ENCODE measurements around the gene ZAP70.

ZAP70 gene

GRCh38 chr2:97738179-97739019, 25.0 kb downstream of the ZAP70 start:
- Histone ChIP-seq H4K8ac (ENCODE audit: low read depth, low read length) (no peak overlapping the region), H2BK15ac (replicated peaks; ENCODE audit: low read depth) (no peak overlapping the region)
- no CpG with 5 or more reads among the region's 9 CpGs for WGBS (ENCODE audit: extremely low coverage, insufficient coverage, low lambda C conversion rate)

GRCh38 chr2:97739020-97739892, 25.9 kb downstream of the ZAP70 start:
- Histone ChIP-seq H4K5ac (ENCODE audit: low read length) (no peak overlapping the region), H3K9ac (ENCODE audit: low read length) (no peak overlapping the region), H4K8ac (ENCODE audit: low read depth, low read length) (no peak overlapping the region), H3K4me3 (ENCODE audit: low read length) (no peak overlapping the region), H2BK15ac (replicated peaks; ENCODE audit: low read depth) (no peak overlapping the region), H2AK5ac (ENCODE audit: low read length) (no peak overlapping the region), H3K18ac (ENCODE audit: low read length) (no peak overlapping the region), H3K27ac (ENCODE audit: low read depth, low read length) (no peak overlapping the region), H3K4ac (ENCODE audit: low read depth, low read length) (no peak overlapping the region), H3K4me2 (ENCODE audit: low read length) (no peak overlapping the region), H3K36me3 (ENCODE audit: control insufficient read depth, insufficient read depth, low read length) (no peaks in the 10 kb centered on the region), H3K79me1 (ENCODE audit: low read length) (no peaks in the 10 kb centered on the region), H3K27me3 (ENCODE audit: insufficient read depth, low read length, poor library complexity) (no peaks in the 10 kb centered on the region), H2BK5ac (ENCODE audit: low read length) (no peak overlapping the region), H3K4me1 (ENCODE audit: control insufficient read depth, low read depth, low read length) (peaks cover 2% of the 10 kb centered on the region), H3K79me2 (ENCODE audit: control insufficient read depth, insufficient read depth, low read length) (no peaks in the 10 kb centered on the region), H2BK120ac (ENCODE audit: low read depth, low read length) (no peak overlapping the region), H3K23ac (ENCODE audit: low read length) (no peak overlapping the region), H3K56ac (ENCODE audit: low read length) (no peak overlapping the region)
- WGBS (ENCODE audit: extremely low coverage, insufficient coverage, low lambda C conversion rate): no CpG with 5 or more reads among the region's 23 CpGs
- no peak for DNase-seq

More at GRCh38 chr2:97738179-97739019, 25.0 kb downstream of the ZAP70 start:
- Histone ChIP-seq H3K27ac (ENCODE audit: low read depth, low read length) (no peak overlapping the region), H3K18ac (ENCODE audit: low read length) (no peak overlapping the region), H2BK120ac (ENCODE audit: low read depth, low read length) (no peak overlapping the region), H2BK5ac (ENCODE audit: low read length) (no peak overlapping the region), H3K79me1 (ENCODE audit: low read length) (no peaks in the 10 kb centered on the region), H3K56ac (ENCODE audit: low read length) (no peak overlapping the region), H3K79me2 (ENCODE audit: control insufficient read depth, insufficient read depth, low read length) (no peaks in the 10 kb centered on the region), H2AK5ac (ENCODE audit: low read length) (no peak overlapping the region), H3K4me1 (ENCODE audit: control insufficient read depth, low read depth, low read length) (peaks cover 2% of the 10 kb centered on the region), H3K36me3 (ENCODE audit: control insufficient read depth, insufficient read depth, low read length) (no peaks in the 10 kb centered on the region), H3K4me2 (ENCODE audit: low read length) (no peak overlapping the region), H3K23ac (ENCODE audit: low read length) (no peak overlapping the region), H3K9ac (ENCODE audit: low read length) (no peak overlapping the region), H3K27me3 (ENCODE audit: insufficient read depth, low read length, poor library complexity) (no peaks in the 10 kb centered on the region), H4K5ac (ENCODE audit: low read length) (no peak overlapping the region), H3K4ac (ENCODE audit: low read depth, low read length) (no peak overlapping the region), H3K4me3 (ENCODE audit: low read length) (no peak overlapping the region)
- no peak for DNase-seq

GRCh38 chr2:97739893-97740245, 26.5 kb downstream of the ZAP70 start:
- Histone ChIP-seq H4K8ac (ENCODE audit: low read depth, low read length) (no peak overlapping the region), H3K4me2 (ENCODE audit: low read length) (no peak overlapping the region), H3K79me2 (ENCODE audit: control insufficient read depth, insufficient read depth, low read length) (no peaks in the 10 kb centered on the region), H3K79me1 (ENCODE audit: low read length) (no peaks in the 10 kb centered on the region), H3K9ac (ENCODE audit: low read length) (no peak overlapping the region), H2BK15ac (replicated peaks; ENCODE audit: low read depth) (no peak overlapping the region), H3K4ac (ENCODE audit: low read depth, low read length) (no peak overlapping the region), H3K27me3 (ENCODE audit: insufficient read depth, low read length, poor library complexity) (no peaks in the 10 kb centered on the region), H3K23ac (ENCODE audit: low read length) (no peak overlapping the region), H3K27ac (ENCODE audit: low read depth, low read length) (no peak overlapping the region), H2BK120ac (ENCODE audit: low read depth, low read length) (no peak overlapping the region), H2BK5ac (ENCODE audit: low read length) (no peak overlapping the region), H3K56ac (ENCODE audit: low read length) (no peak overlapping the region), H3K18ac (ENCODE audit: low read length) (no peak overlapping the region), H3K4me3 (ENCODE audit: low read length) (no peak overlapping the region), H2AK5ac (ENCODE audit: low read length) (no peak overlapping the region), H3K36me3 (ENCODE audit: control insufficient read depth, insufficient read depth, low read length) (no peaks in the 10 kb centered on the region), H3K4me1 (ENCODE audit: control insufficient read depth, low read depth, low read length) (peaks cover 2% of the 10 kb centered on the region), H4K5ac (ENCODE audit: low read length) (no peak overlapping the region)
- no CpG with 5 or more reads among the region's 5 CpGs for WGBS (ENCODE audit: extremely low coverage, insufficient coverage, low lambda C conversion rate)
- no peak for DNase-seq

- Histone ChIP-seq H2BK120ac (ENCODE audit: low read depth, low read length) (no peak overlapping the region), H3K56ac (ENCODE audit: low read length) (no peak overlapping the region), H3K9ac (ENCODE audit: low read length) (no peak overlapping the region), H3K79me2 (ENCODE audit: control insufficient read depth, insufficient read depth, low read length) (no peaks in the 10 kb centered on the region), H3K4me3 (ENCODE audit: low read length) (no peak overlapping the region), H3K27ac (ENCODE audit: low read depth, low read length) (no peak overlapping the region), H4K5ac (ENCODE audit: low read length) (no peak overlapping the region), H3K23ac (ENCODE audit: low read length) (no peak overlapping the region), H3K4me1 (ENCODE audit: control insufficient read depth, low read depth, low read length) (peaks cover 2% of the 10 kb centered on the region), H2BK5ac (ENCODE audit: low read length) (no peak overlapping the region), H3K4me2 (ENCODE audit: low read length) (no peak overlapping the region), H3K4ac (ENCODE audit: low read depth, low read length) (no peak overlapping the region), H4K8ac (ENCODE audit: low read depth, low read length) (no peak overlapping the region), H3K18ac (ENCODE audit: low read length) (no peak overlapping the region), H3K27me3 (ENCODE audit: insufficient read depth, low read length, poor library complexity) (no peaks in the 10 kb centered on the region), H3K36me3 (ENCODE audit: control insufficient read depth, insufficient read depth, low read length) (no peaks in the 10 kb centered on the region), H2AK5ac (ENCODE audit: low read length) (no peak overlapping the region), H3K79me1 (ENCODE audit: low read length) (no peaks in the 10 kb centered on the region), H2BK15ac (replicated peaks; ENCODE audit: low read depth) (no peak overlapping the region)
- no CpG with 5 or more reads among the region's 19 CpGs for WGBS (ENCODE audit: extremely low coverage, insufficient coverage, low lambda C conversion rate)
- peak; percentile 79 for DNase-seq
Measured at GRCh38 chr2:97740590-97741182, 27.3 kb downstream of the ZAP70 start.

GRCh38 chr2:97741251-97741650, 27.9 kb downstream of the ZAP70 start:
- Histone ChIP-seq H3K27me3 (ENCODE audit: insufficient read depth, low read length, poor library complexity) (no peaks in the 10 kb centered on the region), H2BK15ac (replicated peaks; ENCODE audit: low read depth) (no peak overlapping the region), H4K5ac (ENCODE audit: low read length) (no peak overlapping the region), H3K4ac (ENCODE audit: low read depth, low read length) (no peak overlapping the region), H3K56ac (ENCODE audit: low read length) (no peak overlapping the region), H3K9ac (ENCODE audit: low read length) (no peak overlapping the region), H2AK5ac (ENCODE audit: low read length) (no peak overlapping the region), H4K8ac (ENCODE audit: low read depth, low read length) (no peak overlapping the region), H3K27ac (ENCODE audit: low read depth, low read length) (no peak overlapping the region), H3K79me2 (ENCODE audit: control insufficient read depth, insufficient read depth, low read length) (no peaks in the 10 kb centered on the region), H3K4me2 (ENCODE audit: low read length) (no peak overlapping the region), H3K36me3 (ENCODE audit: control insufficient read depth, insufficient read depth, low read length) (no peaks in the 10 kb centered on the region), H2BK5ac (ENCODE audit: low read length) (no peak overlapping the region), H3K79me1 (ENCODE audit: low read length) (no peaks in the 10 kb centered on the region), H3K18ac (ENCODE audit: low read length) (no peak overlapping the region), H3K23ac (ENCODE audit: low read length) (no peak overlapping the region), H3K4me3 (ENCODE audit: low read length) (no peak overlapping the region), H3K4me1 (ENCODE audit: control insufficient read depth, low read depth, low read length) (peaks cover 2% of the 10 kb centered on the region), H2BK120ac (ENCODE audit: low read depth, low read length) (no peak overlapping the region)
- DNase-seq: no peak
- WGBS (ENCODE audit: extremely low coverage, insufficient coverage, low lambda C conversion rate): no CpG with 5 or more reads among the region's 20 CpGs

All from mesendoderm (in vitro differentiated cells).